Mesenchymal stem cell (in vitro differentiated cells and primary cell): ENCODE results near the gene DAG1.
A peak's percentile ranks its signal among the peaks of the same experiment; 100 is the strongest.

ENCODE experiments used
- DNase-seq: peaks from one replicate; pipeline ENCODE4 v3.0.0-alpha.2; 2013
- H2AFZ ChIP-seq: one replicate; pipeline ENCODE4 v1.6.1; 2013; ENCODE audit warnings: low read depth, mild to moderate bottlenecking, control low read depth, inconsistent platforms, low read length, moderate library complexity
- H2AK5ac ChIP-seq: 2 replicates; pipeline ENCODE4 v1.6.1; 2013; ENCODE audit warnings: low read length, moderate library complexity, mild to moderate bottlenecking, inconsistent platforms; ENCODE audit not compliant: severe bottlenecking
- H2BK120ac ChIP-seq: one replicate; pipeline ENCODE4 v1.6.1; 2013; ENCODE audit warnings: low read depth, mild to moderate bottlenecking, inconsistent platforms, low read length, moderate library complexity
- H2BK12ac ChIP-seq, 2 experiments: one replicate each; pipeline ENCODE4 v1.6.1; 2013; ENCODE audit warnings: inconsistent platforms in 2 of 2, low read length in 2 of 2, mild to moderate bottlenecking in 2 of 2, moderate library complexity in 2 of 2, control low read depth in 1 of 2
- H2BK15ac ChIP-seq: one replicate; pipeline ENCODE4 v1.6.1; 2013; ENCODE audit warnings: mild to moderate bottlenecking, low read depth, inconsistent platforms; ENCODE audit not compliant: poor library complexity, severe bottlenecking
- H2BK5ac ChIP-seq: 2 replicates; pipeline ENCODE4 v1.6.1; 2013; ENCODE audit warnings: low read depth, mild to moderate bottlenecking, low read length, control low read depth, inconsistent platforms; ENCODE audit not compliant: poor library complexity, severe bottlenecking
- H3K14ac ChIP-seq, 2 experiments: one replicate each; pipeline ENCODE4 v1.6.1; 2013; ENCODE audit warnings: inconsistent platforms in 2 of 2, low read length in 2 of 2, control low read depth in 1 of 2, mild to moderate bottlenecking in 1 of 2, moderate library complexity in 1 of 2
- H3K18ac ChIP-seq, 2 experiments: one replicate each; pipeline ENCODE4 v1.6.1; 2013; ENCODE audit warnings: inconsistent platforms in 2 of 2, low read length in 2 of 2, control low read depth in 1 of 2, low read depth in 1 of 2, mild to moderate bottlenecking in 1 of 2
- H3K23ac ChIP-seq, 2 experiments: one replicate each; pipeline ENCODE4 v1.6.1; 2013; ENCODE audit warnings: inconsistent platforms in 2 of 2, low read length in 2 of 2, mild to moderate bottlenecking in 2 of 2, moderate library complexity in 2 of 2, control low read depth in 1 of 2
- H3K27ac ChIP-seq: 2 replicates; pipeline ENCODE4 v1.5.1; 2013; ENCODE audit warnings: mild to moderate bottlenecking, moderate library complexity, low read length, control low read depth, inconsistent platforms; ENCODE audit not compliant: poor library complexity, severe bottlenecking
- H3K27me3 ChIP-seq, 2 experiments: 2 replicates each; pipeline versions ENCODE4 v1.6.1 to v1.7.0; 2013; ENCODE audit warnings: low read length in 2 of 2, mild to moderate bottlenecking in 2 of 2, moderate library complexity in 2 of 2, control low read depth in 1 of 2, inconsistent platforms in 1 of 2; ENCODE audit not compliant: control insufficient read depth in 1 of 2, insufficient read depth in 1 of 2
- H3K36me3 ChIP-seq, 2 experiments: 2 replicates each; pipeline versions ENCODE4 v1.6.1 to v1.7.0; 2013; ENCODE audit warnings: low read length in 2 of 2, control low read depth in 1 of 2, inconsistent platforms in 1 of 2, low read depth in 1 of 2, mild to moderate bottlenecking in 1 of 2; ENCODE audit not compliant: insufficient read depth in 2 of 2, control insufficient read depth in 1 of 2
- H3K4ac ChIP-seq, 2 experiments: one replicate each; pipeline ENCODE4 v1.6.1; 2013; ENCODE audit warnings: inconsistent platforms in 2 of 2, low read length in 2 of 2, mild to moderate bottlenecking in 2 of 2, moderate library complexity in 2 of 2, control low read depth in 1 of 2, low read depth in 1 of 2
- H3K4me1 ChIP-seq: 2 replicates; pipeline ENCODE4 v1.6.1; 2013; ENCODE audit warnings: low read depth, low read length, control low read depth; ENCODE audit not compliant: control insufficient read depth, insufficient read depth
- H3K4me2 ChIP-seq: 2 replicates; pipeline ENCODE4 v1.6.1; 2013; ENCODE audit warnings: low read length, mild to moderate bottlenecking, inconsistent platforms; ENCODE audit not compliant: poor library complexity, severe bottlenecking
- H3K4me3 ChIP-seq, 2 experiments: 2 replicates each; pipeline versions ENCODE4 v1.5.1 to v1.7.0; 2013; ENCODE audit warnings: low read length in 2 of 2, mild to moderate bottlenecking in 2 of 2, control low read depth in 1 of 2, low read depth in 1 of 2; ENCODE audit not compliant: insufficient read depth in 1 of 2
- H3K79me1 ChIP-seq: replicated peaks from 2 replicates; pipeline ENCODE4 v1.6.1; 2013; ENCODE audit warnings: mild to moderate bottlenecking, control low read depth, low read length, inconsistent platforms; ENCODE audit not compliant: poor library complexity, severe bottlenecking
- H3K9ac ChIP-seq: 2 replicates; pipeline ENCODE4 v1.7.0; 2013; ENCODE audit warnings: mild to moderate bottlenecking, low read length, moderate library complexity
- H3K9me3 ChIP-seq: 2 replicates; pipeline ENCODE4 v1.7.0; 2013; ENCODE audit warnings: mild to moderate bottlenecking, low read length; ENCODE audit not compliant: control insufficient read depth
- H4K8ac ChIP-seq: one replicate; pipeline ENCODE4 v1.6.1; 2013; ENCODE audit warnings: inconsistent platforms, mild to moderate bottlenecking, low read length, moderate library complexity
- H4K91ac ChIP-seq: one replicate; pipeline ENCODE4 v1.6.1; 2013; ENCODE audit warnings: mild to moderate bottlenecking, low read length, inconsistent platforms
- WGBS: methylation state at CpG from one replicate; pipeline ENCODE4 v1.1.7; 2013; ENCODE audit warnings: mixed read lengths; 5-methylcytosine and 5-hydroxymethylcytosine counted together

Gene DAG1

DNA sequence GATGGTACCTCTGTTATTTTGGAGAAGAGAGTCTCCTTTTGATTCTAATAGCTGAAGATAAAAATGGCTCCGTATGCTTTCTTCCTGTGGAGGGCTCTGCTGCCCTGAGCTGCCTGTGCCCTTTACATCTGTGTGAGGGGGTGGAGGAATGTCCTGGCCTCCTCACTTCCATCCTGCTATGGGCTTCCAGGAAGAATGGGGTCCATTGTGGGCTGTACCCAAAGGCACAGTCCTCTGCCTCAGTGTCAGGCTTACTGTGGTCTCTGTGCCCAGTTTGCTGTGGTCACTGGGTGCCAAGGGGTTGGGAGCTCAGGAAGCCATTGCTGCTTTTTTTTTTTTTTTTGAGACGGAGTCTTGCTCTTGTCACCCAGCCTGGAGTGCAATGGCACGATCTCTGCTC, 14.4 kb downstream of the DAG1 start:
- H3K4ac ChIP-seq = no peak overlapping the region
- peaks cover 9% of the 10 kb centered on the region for H3K4me1 ChIP-seq
- no peak for DNase-seq
- no peak overlapping the region for H3K9ac ChIP-seq
- peaks cover 29% of the 10 kb centered on the region for H3K79me1 ChIP-seq
- WGBS = 90% methylated on average over 3 of the region's 3 CpGs
- peak overlapping the region; percentile 97 for H2AK5ac ChIP-seq
- no peak overlapping the region for H2AFZ ChIP-seq
- peak overlapping the region in 1 of 2 experiments; percentile 37 for H2BK12ac ChIP-seq
- no peak overlapping the region for H3K27ac ChIP-seq
- no peak overlapping the region for H3K4me3 ChIP-seq
- no peak overlapping the region for H4K91ac ChIP-seq
- H3K4me2 ChIP-seq = no peak overlapping the region
- H3K18ac ChIP-seq = peak overlapping the region in 1 of 2 experiments; percentile 54
- no peak overlapping the region for H2BK120ac ChIP-seq
- H3K14ac ChIP-seq = no peak overlapping the region
- H3K27me3 ChIP-seq = no peaks in the 10 kb centered on the region
- H2BK15ac ChIP-seq = no peak overlapping the region
- H4K8ac ChIP-seq = peak overlapping the region; percentile 49
- H3K9me3 ChIP-seq = no peaks in the 10 kb centered on the region
- peaks cover 5 to 6% of the 10 kb centered on the region in 2 experiments for H3K36me3 ChIP-seq
- no peak overlapping the region for H2BK5ac ChIP-seq
- H3K23ac ChIP-seq = no peak overlapping the region

DNA sequence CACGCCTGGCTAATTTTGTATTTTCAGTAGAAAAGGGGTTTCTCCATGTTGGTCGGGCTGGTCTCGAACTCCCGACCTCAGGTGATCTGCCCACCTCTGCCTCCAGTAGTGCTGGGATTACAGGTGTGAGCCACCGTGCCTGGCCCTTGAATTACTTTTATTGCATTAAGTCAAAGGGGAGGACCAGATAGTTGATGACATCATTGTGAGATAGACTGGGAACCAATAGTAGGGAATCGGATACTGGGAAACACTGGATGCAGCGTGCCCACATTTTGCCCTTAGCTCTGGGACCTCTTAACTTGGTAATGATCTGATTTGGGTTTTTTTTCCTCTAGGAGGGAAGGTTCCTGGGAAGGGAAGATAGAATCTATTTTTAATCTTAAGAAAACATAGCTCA, 19.2 kb downstream of the DAG1 start:
- Histone ChIP-seq H3K4me1 (peaks cover 9% of the 10 kb centered on the region), H3K36me3 (peaks cover 5 to 13% of the 10 kb centered on the region in 2 experiments), H4K8ac (no peak overlapping the region), H2AK5ac (no peak overlapping the region), H3K14ac (no peak overlapping the region), H4K91ac (no peak overlapping the region), H2BK15ac (no peak overlapping the region), H2BK12ac (no peak overlapping the region), H3K4me3 (no peak overlapping the region), H3K9ac (no peak overlapping the region), H3K4me2 (no peak overlapping the region), H3K27me3 (no peaks in the 10 kb centered on the region), H3K4ac (no peak overlapping the region), H3K79me1 (peaks cover 25% of the 10 kb centered on the region), H3K27ac (no peak overlapping the region), H2AFZ (no peak overlapping the region), H3K9me3 (no peaks in the 10 kb centered on the region), H3K18ac (no peak overlapping the region), H2BK120ac (no peak overlapping the region), H3K23ac (no peak overlapping the region), H2BK5ac (no peak overlapping the region)
- 96% methylated on average over 7 of the region's 7 CpGs for WGBS
- no peak for DNase-seq

DNA sequence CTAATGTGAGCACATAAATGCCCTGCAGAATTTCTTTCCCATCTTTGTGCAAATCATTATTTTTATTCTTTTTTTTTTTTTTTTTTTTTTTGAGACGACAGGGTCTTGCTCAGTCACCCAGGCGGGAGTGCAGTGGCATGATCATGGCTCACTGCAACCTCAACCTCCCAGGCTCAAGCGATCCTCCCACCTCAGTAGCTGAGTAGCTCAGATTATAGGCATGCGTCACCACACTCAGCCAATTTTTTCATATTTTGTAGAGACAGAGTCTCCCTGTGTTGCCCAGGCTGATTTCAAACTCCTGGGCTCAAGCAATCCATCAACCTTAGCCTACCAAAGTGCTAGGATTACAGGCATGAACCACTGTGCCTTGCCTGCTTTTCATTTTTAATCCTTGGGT, 22.9 kb downstream of the DAG1 start:
- Histone ChIP-seq H3K23ac (no peak overlapping the region), H2BK120ac (no peak overlapping the region), H3K27ac (no peak overlapping the region), H3K9me3 (no peaks in the 10 kb centered on the region), H3K9ac (no peak overlapping the region), H3K79me1 (peaks cover 19% of the 10 kb centered on the region), H3K27me3 (no peaks in the 10 kb centered on the region), H3K4me2 (no peak overlapping the region), H4K8ac (no peak overlapping the region), H3K36me3 (peaks cover 0 to 13% of the 10 kb centered on the region in 2 experiments), H4K91ac (no peak overlapping the region), H3K4me1 (peaks cover 3% of the 10 kb centered on the region), H3K18ac (no peak overlapping the region), H2AK5ac (no peak overlapping the region), H3K14ac (no peak overlapping the region), H2AFZ (no peak overlapping the region), H3K4me3 (no peak overlapping the region), H2BK15ac (no peak overlapping the region), H2BK5ac (no peak overlapping the region), H3K4ac (no peak overlapping the region), H2BK12ac (no peak overlapping the region)
- DNase-seq = no peak
- 96% methylated on average over 4 of the region's 4 CpGs for WGBS

DNA sequence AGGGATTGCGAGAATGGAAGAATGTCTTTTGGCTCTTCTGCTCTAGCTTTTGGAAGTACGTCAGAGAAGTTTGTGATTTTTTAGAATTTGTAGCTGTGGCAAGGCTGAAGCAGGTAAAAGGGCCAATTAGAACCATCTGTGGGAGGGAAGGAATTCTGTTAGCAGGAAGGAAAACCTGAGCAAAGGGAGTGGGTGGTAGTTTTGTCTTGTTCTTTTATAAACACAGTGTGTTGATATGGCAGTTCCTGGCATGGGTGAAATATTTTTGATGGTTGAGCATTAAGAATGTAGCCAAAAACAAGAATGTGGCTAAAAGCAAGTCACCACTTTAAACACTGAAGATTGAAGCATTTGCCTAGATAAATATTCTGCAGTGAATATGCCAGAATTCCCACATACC, 23.8 kb downstream of the DAG1 start:
- Histone ChIP-seq H3K4me3 (no peak overlapping the region), H2BK15ac (no peak overlapping the region), H4K91ac (no peak overlapping the region), H3K9me3 (no peaks in the 10 kb centered on the region), H3K27me3 (no peaks in the 10 kb centered on the region), H2AK5ac (no peak overlapping the region), H3K36me3 (peaks cover 0 to 7% of the 10 kb centered on the region in 2 experiments), H3K27ac (no peak overlapping the region), H3K4me1 (peaks cover 8% of the 10 kb centered on the region), H3K9ac (no peak overlapping the region), H2BK120ac (no peak overlapping the region), H3K4me2 (no peak overlapping the region), H2BK12ac (no peak overlapping the region), H3K14ac (no peak overlapping the region), H4K8ac (no peak overlapping the region), H3K79me1 (peaks cover 18% of the 10 kb centered on the region), H3K4ac (no peak overlapping the region), H3K18ac (no peak overlapping the region), H2BK5ac (no peak overlapping the region), H2AFZ (no peak overlapping the region), H3K23ac (no peak overlapping the region)
- 94% methylated on average over 2 of the region's 2 CpGs for WGBS
- no peak for DNase-seq
